Stimulated activated CD4-positive, alpha-beta T cell treated with anti-CD3 and anti-CD28 coated beads, Interleukin-4, amount 100 ng/mL, for 24 hours (primary cell): Measurements from ENCODE around the gene BMAL1.
A peak's percentile ranks its signal among the peaks of the same experiment; 100 is the strongest.

Experiments
- DNase-seq: peaks from one replicate; pipeline ENCODE4 v3.0.0-alpha.2; 2020

The BMAL1 gene

GRCh38 chr11:13346470-13346869, 68.9 kb downstream of the BMAL1 start:
- DNase-seq = no peak

DNA sequence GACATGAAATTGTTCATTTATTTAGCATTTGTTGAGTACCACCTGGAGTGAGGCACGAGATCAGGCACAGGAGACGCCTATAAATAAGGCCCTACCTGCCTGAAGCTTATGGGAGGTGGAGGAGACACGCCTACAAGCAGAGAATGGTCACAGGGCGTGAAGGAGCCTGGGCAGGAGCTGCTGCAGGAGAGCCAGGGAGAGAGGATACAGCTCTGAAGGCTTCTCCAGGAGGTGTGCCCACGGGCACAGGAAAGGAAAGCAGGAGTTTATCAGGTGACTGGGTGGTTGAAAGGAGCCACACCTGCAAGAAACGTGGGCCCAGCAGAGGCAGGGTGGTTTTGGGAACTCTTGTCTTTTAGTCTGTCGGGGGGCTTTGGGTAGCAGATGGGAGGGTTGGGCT, 70.3 kb downstream of the BMAL1 start:
- no peak for DNase-seq

DNA sequence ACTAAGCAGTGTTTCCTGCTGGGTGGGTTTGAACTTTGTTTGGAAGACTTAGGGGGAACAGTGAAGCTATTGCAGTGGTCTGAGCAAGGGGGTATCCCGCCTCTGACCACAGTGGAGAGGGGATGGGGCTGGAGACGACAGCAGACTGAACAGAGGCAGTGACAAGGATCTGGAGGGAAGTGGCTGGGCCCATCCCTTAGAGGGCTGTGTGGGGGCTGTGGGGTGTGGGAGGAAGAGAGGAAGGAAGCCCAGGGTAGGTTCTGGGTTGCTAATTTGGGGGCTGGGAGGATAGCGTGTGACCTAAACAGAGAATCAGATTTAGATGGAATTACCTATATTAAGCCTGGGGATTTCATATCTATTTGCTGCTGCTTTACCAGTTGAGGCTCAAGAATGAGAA, 70.7 kb downstream of the BMAL1 start:
- no peak for DNase-seq

- DNase-seq = no peak
Measured at GRCh38 chr11:13349046-13349445, 71.5 kb downstream of the BMAL1 start.

GRCh38 chr11:13349581-13349980, 72.0 kb downstream of the BMAL1 start:
- DNase-seq = no peak

DNA sequence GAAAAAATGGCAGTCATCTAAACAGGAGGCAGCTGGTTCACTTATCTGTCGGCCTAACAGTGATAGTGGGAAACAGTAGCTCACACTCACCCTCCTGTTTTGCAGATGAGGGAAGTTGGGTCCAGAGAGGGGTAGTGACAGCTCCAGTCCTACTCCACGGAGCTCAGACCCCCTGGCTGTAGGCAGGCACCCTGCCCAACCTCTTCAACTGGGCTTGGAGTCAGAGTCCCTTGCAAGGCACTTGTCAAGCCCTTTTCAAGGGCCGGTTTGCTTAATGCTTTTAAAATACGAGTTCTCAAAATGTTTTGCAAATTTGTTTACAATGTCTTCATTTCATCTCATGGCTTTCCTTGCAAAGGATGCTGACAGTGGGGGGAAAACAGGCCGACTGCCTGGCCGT, 75.1 kb downstream of the BMAL1 start:
- no peak for DNase-seq

GRCh38 chr11:13354335-13354734, 76.7 kb downstream of the BMAL1 start:
- no peak for DNase-seq

DNA sequence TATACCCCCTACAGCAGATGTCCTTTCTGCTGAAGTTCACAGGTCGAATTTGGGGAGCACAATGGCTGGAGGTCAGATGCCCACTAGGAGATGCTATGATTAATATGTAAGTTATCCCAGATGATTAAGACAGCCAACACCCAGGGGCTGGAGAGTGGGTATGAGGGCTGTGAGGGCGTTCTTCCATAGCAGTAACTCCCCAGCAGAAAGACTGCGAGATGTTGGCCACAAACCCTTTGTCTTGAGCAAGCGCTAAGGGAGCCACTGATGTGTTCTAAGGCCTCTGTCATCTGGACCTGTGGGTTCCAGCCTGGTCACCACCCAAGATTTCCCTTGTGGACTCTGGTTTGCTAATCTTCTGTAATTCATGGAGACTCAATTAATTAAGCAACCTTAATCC, 77.6 kb downstream of the BMAL1 start:
- DNase-seq = no peak

- no peak for DNase-seq
Measured at GRCh38 chr11:13357232-13357631, 79.6 kb downstream of the BMAL1 start.

GRCh38 chr11:13358596-13359270, 81.1 kb downstream of the BMAL1 start:
- DNase-seq = no peak

DNA sequence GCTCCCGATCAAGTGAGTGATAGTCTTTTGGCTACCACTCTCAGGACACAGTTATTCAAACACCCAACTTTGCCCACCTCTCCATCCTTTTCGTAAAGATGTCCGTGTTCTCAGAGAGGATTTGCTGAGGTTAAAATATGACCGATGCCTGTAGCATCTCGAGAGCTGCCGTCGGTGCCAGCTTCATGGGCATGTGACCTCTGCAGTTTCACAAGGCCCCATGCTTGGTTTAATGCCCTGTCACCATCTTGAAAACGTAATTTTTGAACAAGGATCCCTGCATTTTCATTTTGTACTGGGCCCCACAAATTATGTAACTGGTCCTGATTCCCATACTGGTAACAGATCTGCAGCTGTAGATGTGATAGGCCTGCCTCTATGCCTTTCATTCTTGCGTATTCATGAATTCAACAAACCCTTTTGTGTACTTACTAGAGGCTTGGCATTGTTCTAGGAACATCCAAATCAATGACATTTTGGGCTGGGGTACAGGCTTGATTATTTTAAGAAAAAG, 85.1 kb downstream of the BMAL1 start:
- no peak for DNase-seq

DNA sequence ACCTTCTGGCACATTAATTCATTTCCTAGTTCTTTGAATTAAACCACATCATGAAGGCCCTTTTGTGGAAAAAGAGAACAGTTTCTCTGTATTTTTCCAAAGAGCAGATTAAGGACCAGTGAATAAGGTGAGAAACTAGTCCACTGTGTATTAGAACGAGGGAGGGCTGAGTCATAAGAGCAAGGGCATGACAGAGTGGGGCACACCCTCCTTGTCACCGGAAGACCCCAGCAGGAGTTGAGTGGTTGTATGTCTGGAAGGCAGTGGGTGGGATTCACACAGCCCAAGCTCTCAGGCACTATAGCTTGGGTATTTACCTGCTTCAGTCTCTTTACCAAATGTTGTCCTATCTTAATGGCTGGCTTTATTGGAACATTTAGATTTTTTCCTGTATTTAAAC, 86.8 kb downstream of the BMAL1 start:
- DNase-seq = no peak

- no peak for DNase-seq
Measured at GRCh38 chr11:13366266-13367026, 88.9 kb downstream of the BMAL1 start.

DNA sequence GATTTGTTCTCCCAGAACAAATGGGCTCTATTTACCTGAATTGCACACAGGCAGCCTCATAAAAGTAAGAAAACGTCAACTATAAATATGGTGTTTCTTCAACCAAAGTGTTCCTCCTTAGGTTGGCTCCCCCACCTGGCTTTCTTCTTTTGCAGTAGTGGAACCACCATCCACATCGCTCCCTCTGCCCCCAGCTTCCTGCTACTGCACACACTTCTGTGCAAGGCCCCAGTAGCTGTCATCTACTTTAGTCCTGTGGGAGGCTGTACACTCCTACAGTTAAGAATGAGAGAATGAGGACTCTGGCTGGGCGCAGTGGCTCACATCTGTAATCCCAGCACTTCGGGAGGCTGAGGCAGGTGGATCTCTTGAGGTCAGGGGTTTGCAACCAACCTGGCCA, 89.5 kb downstream of the BMAL1 start:
- DNase-seq = no peak

DNA sequence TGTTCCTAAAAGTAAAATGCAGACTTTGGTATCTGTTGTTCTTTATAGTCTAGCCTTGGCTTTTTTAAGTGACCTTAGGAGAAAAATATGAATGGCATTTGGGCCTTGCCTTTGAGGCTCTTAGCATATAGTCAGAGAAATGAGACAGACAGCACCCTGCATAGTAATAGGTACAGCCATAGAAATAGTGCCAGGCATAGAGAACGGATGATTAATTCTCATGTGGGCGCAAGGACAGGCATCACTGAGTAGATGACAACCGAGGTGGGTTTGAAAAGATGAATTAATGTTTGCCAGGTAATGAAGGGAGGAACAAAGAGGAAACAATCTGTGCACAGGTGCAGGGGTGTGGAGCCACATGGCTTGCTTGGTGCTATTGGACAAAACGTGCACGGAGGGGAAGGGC, 90.5 kb downstream of the BMAL1 start:
- DNase-seq = no peak

DNA sequence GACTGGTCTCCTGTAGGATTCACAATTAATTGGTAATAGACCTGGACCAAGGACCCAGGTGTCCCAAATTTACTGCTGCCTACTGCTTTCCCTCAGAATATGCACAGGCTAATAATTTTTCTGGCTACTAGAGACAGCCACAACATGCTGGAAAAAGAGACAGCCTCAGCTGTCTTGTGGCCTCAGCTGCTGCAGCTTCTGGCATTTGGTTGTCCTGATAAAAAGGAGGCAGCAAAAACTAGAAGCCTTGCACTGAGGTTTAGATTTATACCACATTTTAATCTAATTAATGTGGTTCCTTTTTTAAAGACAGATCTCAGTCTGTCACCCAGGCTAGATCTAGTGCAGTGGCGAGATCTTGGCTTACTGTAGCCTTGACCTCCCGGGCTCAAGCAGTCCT, 95.6 kb downstream of the BMAL1 start:
- no peak for DNase-seq

DNA sequence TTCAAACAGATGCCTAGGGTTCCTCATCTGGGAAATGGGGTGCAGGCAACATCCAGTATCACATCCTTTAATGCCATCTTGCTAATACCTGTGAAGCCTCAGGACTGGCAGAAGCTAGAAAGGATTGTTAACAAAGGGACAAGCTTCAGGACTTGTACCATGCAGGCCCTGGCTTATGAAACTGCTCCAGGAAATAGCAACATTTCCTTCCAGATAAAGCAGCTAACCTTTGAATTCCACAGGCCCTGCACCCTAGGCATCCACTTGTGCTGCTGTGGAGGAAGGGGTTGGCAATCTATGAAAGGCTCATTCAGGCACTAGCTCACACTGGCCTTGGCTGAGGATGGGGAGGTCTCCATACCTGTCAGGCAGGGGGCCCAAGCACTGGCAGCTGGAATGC, 98.2 kb downstream of the BMAL1 start:
- DNase-seq = no peak

DNA sequence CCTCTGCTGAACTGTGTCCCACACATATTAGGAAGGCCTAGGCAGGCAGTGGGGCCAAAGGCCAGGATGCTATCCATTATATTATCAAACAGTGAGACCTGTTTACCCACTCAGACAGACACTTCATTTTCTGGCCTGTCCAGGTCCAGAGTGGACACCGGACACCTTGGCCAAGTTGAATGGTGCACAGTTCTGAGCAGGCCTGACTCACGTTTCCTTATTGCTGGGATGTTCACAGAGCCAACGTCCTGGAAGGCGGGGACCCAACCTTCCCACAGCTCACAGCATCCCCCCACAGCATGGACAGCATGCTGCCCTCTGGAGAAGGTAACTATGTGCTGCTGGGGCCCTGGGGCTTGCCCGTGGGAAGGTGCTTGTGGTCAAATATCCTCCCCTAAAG, 98.8 kb downstream of the BMAL1 start:
- DNase-seq = no peak

DNA sequence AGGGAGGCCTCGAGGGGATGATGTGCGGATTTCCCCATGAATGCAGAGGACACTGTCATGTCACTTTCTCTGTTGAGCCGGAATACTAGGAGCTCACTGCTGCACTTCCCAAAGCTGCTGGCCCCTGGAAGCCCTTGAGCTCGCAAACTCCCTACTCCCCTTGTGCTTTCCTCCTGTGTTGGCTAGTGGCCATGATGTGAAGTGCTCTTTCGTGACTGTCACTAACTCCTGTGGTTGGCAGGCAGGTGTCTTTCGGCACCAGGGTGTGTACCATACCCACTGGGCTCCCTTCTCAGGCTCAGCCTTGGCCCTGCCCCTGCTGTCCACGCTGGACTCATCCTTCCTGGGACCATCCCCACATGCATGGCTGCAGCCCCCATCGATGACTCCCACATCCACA, 99.2 kb downstream of the BMAL1 start:
- DNase-seq = no peak

- DNase-seq = no peak
Measured at GRCh38 chr11:13378316-13378715, 100.7 kb downstream of the BMAL1 start.

- no peak for DNase-seq
Measured at GRCh38 chr11:13380731-13381130, 103.1 kb downstream of the BMAL1 start.

- no peak for DNase-seq
Measured at GRCh38 chr11:13382751-13383150, 105.2 kb downstream of the BMAL1 start.

DNA sequence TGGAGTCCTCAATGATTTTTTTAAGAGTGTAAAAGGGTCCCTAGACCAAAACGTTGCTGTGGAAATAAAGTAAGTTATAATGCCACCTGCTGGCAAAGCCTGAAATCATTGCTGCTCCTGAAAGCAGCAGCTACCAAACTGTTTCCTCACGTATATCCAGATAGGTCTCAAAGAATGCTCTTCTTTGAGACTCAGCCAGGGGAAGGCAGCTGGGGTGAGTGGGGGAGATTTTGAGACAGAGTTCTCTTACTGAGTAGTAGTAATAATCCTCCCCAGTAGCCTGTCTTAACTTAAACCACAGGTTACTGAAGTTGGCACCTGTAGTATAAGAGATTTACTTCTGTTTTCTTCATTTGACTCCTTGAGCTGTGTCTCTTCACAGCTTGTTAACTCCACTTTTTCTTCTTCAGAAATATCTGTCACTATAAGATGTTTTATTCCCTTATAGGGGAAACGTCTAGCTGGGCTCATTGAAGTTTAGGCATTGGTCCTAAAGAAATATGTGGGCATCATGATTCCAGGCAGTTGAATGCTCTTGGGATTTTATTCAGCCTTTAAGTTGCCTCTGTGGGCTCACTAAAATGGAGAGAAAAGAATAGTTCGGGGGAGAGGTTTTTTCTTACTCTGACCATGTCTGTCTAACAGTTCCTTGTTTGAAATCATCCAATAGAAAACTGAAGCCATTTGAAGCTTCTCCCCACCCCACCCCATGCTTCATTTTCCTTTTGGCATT, 107.5 kb downstream of the BMAL1 start:
- peak; percentile 33 for DNase-seq

- no peak for DNase-seq
Measured at GRCh38 chr11:13386567-13386966, 109.0 kb downstream of the BMAL1 start.
